PC-3 (cell line): ENCODE measurements around the gene FOXM1. TPM values are rescaled to one million over a fixed set of nuclear protein-coding genes. Genes with fewer than 3 reads are reported as not detected.

Experiments
- ATAC-seq: fragments of 200-7000 bp; cut with Tn5 transposase; 2 replicates; pipeline ENCODE4 v1.9.1; 2020; ENCODE audit warnings: mild to moderate bottlenecking, moderate library complexity
- BruUV-seq: library from RNA; stranded (reverse); fragments of 400-500 nt; replicated peaks from 2 replicates; lab custom pipeline; 2021; lab: Mats Ljungman, UMichigan
- CTCF ChIA-PET: fragments of 300-600 bp; sonication (Branson Sonifier 250); formaldehyde crosslinking; loops from one replicate; lab custom pipeline; 2022; ENCODE audit warnings: antibody characterized with exemption; lab: Charles Lee
- POLR2A ChIA-PET: fragments of 300-600 bp; sonication (Branson Sonifier 250); formaldehyde crosslinking; loops from one replicate; lab custom pipeline; 2022; ENCODE audit warnings: antibody characterized with exemption; ENCODE audit not compliant: unreplicated experiment; lab: Charles Lee
- DNase-seq: peaks from one replicate; pipeline ENCODE4 v3.0.0-alpha.2; 2015
- H2AFZ ChIP-seq: fragments of 300-600 bp; sonication (generic); 2 replicates; pipeline ENCODE4 v1.6.0; 2016; ENCODE audit warnings: antibody characterized with exemption, low read length
- H3F3A ChIP-seq: fragments of 300-600 bp; sonication (generic); one replicate; pipeline ENCODE4 v1.6.0; 2017; ENCODE audit warnings: antibody characterized with exemption, low read length, control low read depth, mild to moderate bottlenecking; ENCODE audit not compliant: unreplicated experiment
- H3K27ac ChIP-seq: fragments of 300-600 bp; sonication (generic); 2 replicates; pipeline ENCODE4 v1.5.1; 2016; ENCODE audit warnings: mild to moderate bottlenecking, low read length
- H3K27me3 ChIP-seq: fragments of 300-600 bp; sonication (generic); 2 replicates; pipeline ENCODE4 v1.6.1; 2016; ENCODE audit warnings: low read length, mixed read lengths
- H3K36me3 ChIP-seq: fragments of 300-600 bp; sonication (generic); 2 replicates; pipeline ENCODE4 v1.6.1; 2016; ENCODE audit warnings: low read depth, mixed run types, low read length, mixed read lengths
- H3K4me1 ChIP-seq: fragments of 300-600 bp; sonication (generic); 2 replicates; pipeline ENCODE4 v1.5.1; 2016; ENCODE audit warnings: low read length; ENCODE audit not compliant: insufficient read depth
- H3K4me2 ChIP-seq: fragments of 300-600 bp; sonication (generic); 2 replicates; pipeline ENCODE4 v1.6.0; 2016; ENCODE audit warnings: low read length
- H3K4me3 ChIP-seq: fragments of 300-600 bp; sonication (generic); 2 replicates; pipeline ENCODE4 v1.5.1; 2016; ENCODE audit warnings: mild to moderate bottlenecking, low read length, mixed read lengths
- H3K79me2 ChIP-seq: fragments of 300-600 bp; sonication (generic); 2 replicates; pipeline ENCODE4 v1.6.1; 2017; ENCODE audit warnings: low read length, mixed read lengths
- H3K9ac ChIP-seq: fragments of 300-600 bp; sonication (generic); 2 replicates; pipeline ENCODE4 v1.6.0; 2016; ENCODE audit warnings: mild to moderate bottlenecking, low read length
- H3K9me2 ChIP-seq: fragments of 300-600 bp; sonication (generic); replicated peaks from 2 replicates; pipeline ENCODE4 v1.6.1; 2016; ENCODE audit warnings: mixed run types, low read length, mixed read lengths
- H3K9me3 ChIP-seq: fragments of 300-600 bp; sonication (generic); 2 replicates; pipeline ENCODE4 v1.6.1; 2016; ENCODE audit warnings: low read length, mixed read lengths
- H4K20me1 ChIP-seq: fragments of 300-600 bp; sonication (generic); 2 replicates; pipeline ENCODE4 v1.6.1; 2016; ENCODE audit warnings: low read length, mixed read lengths
- CTCF ChIP-seq: fragments of 300-600 bp; sonication (generic); conservative IDR thresholded peaks from 2 replicates; pipeline ENCODE4 v1.5.1; 2017; ENCODE audit warnings: antibody characterized with exemption, low read depth, mild to moderate bottlenecking, low read length
- EZH2 ChIP-seq: fragments of 300-600 bp; sonication (generic); IDR thresholded peaks from one replicate; pipeline ENCODE4 v1.6.1; 2017; ENCODE audit warnings: antibody characterized with exemption, mild to moderate bottlenecking, low read length; ENCODE audit not compliant: unreplicated experiment
- EZH2phosphoT487 ChIP-seq: fragments of 300-600 bp; sonication (generic); IDR thresholded peaks from 2 replicates; pipeline ENCODE4 v1.6.1; 2018; ENCODE audit warnings: mild to moderate bottlenecking, antibody characterized with exemption, low read length, borderline replicate concordance
- intact Hi-C: fragments of 100-400 bp; cut with micrococcal nuclease; formaldehyde crosslinking; loops from 2 replicates; pipeline ENCODE4 v1.9.0; 2023
- total RNA-seq: library from RNA; depleted of rRNA; stranded (reverse); fragments of >200 nt; gene quantifications from 2 replicates; pipeline ENCODE4 v1.2.3, GENCODE V29; 2014

FOXM1 gene
- total RNA-seq, 1 experiment from 2014 or later: 71.4 TPM

- POLR2A ChIA-PET: no interaction called here
- no peak overlapping the region for H3K4me2 ChIP-seq
- TF ChIP-seq CTCF: no peak
- no peak for TF ChIP-seq EZH2phosphoT487
- no peak for TF ChIP-seq EZH2
- H3F3A ChIP-seq: no peaks in the 10 kb centered on the region
- H3K9me2 ChIP-seq: no peaks in the 10 kb centered on the region
- H2AFZ ChIP-seq: no peak overlapping the region
- CTCF ChIA-PET: no interaction called here
- no peak overlapping the region for H3K27ac ChIP-seq
- H3K9me3 ChIP-seq: no peaks in the 10 kb centered on the region
- intact Hi-C loops: no loop called here
- no peaks in the 10 kb centered on the region for H3K4me1 ChIP-seq
- H3K4me3 ChIP-seq: no peak overlapping the region
- ATAC-seq: no peak
- no TSS peak for BruUV-seq
- no peaks in the 10 kb centered on the region for H3K79me2 ChIP-seq
- H4K20me1 ChIP-seq: no peaks in the 10 kb centered on the region
- no peaks in the 10 kb centered on the region for H3K36me3 ChIP-seq
- no peak overlapping the region for H3K9ac ChIP-seq
- DNase-seq: no peak
- H3K27me3 ChIP-seq: no peaks in the 10 kb centered on the region
These were observed 34.0 kb downstream of the FOXM1 start for GRCh38 chr12:2842948-2843347.

- no peak overlapping the region for H3K4me2 ChIP-seq
- H3K9me3 ChIP-seq: no peaks in the 10 kb centered on the region
- H4K20me1 ChIP-seq: no peaks in the 10 kb centered on the region
- DNase-seq (no peak), ATAC-seq (no peak)
- intact Hi-C loops: no loop called here
- H3K79me2 ChIP-seq: no peaks in the 10 kb centered on the region
- H3K36me3 ChIP-seq: no peaks in the 10 kb centered on the region
- no peaks in the 10 kb centered on the region for H3K27me3 ChIP-seq
- H3K27ac ChIP-seq: no peak overlapping the region
- no peak overlapping the region for H2AFZ ChIP-seq
- H3F3A ChIP-seq: no peaks in the 10 kb centered on the region
- no peak overlapping the region for H3K4me3 ChIP-seq
- H3K9me2 ChIP-seq: no peaks in the 10 kb centered on the region
- no peak for TF ChIP-seq EZH2phosphoT487
- TF ChIP-seq CTCF: no peak
- TF ChIP-seq EZH2: no peak
- no TSS peak for BruUV-seq
- no peak overlapping the region for H3K9ac ChIP-seq
- POLR2A ChIA-PET: no interaction called here
- CTCF ChIA-PET: no interaction called here
- no peaks in the 10 kb centered on the region for H3K4me1 ChIP-seq
These were observed 35.8 kb downstream of the FOXM1 start for GRCh38 chr12:2841056-2841650.

GRCh38 chr12:2836574-2836973 is 40.4 kb downstream of the FOXM1 start:
- Histone ChIP-seq H3K4me1 (no peaks in the 10 kb centered on the region), H3K9me3 (no peaks in the 10 kb centered on the region), H3K27ac (no peak overlapping the region), H2AFZ (no peak overlapping the region), H3K4me2 (no peak overlapping the region), H4K20me1 (no peaks in the 10 kb centered on the region), H3K4me3 (no peak overlapping the region), H3K36me3 (no peaks in the 10 kb centered on the region), H3K79me2 (no peaks in the 10 kb centered on the region), H3F3A (no peaks in the 10 kb centered on the region), H3K9ac (no peak overlapping the region), H3K27me3 (no peaks in the 10 kb centered on the region), H3K9me2 (no peaks in the 10 kb centered on the region)
- no peak for TF ChIP-seq EZH2
- no TSS peak for BruUV-seq
- intact Hi-C loops: no loop called here
- no peak for DNase-seq
- no peak for ATAC-seq
- CTCF ChIA-PET: no interaction called here
- POLR2A ChIA-PET: no interaction called here
